Heart left ventricle (tissue), 13 donors: ENCODE results near the gene SLC6A20.

Experiments used
- CTCF ChIP-seq, 12 donors: fragments of 200-600 bp; sonication (generic) in 4 of 12; IDR thresholded peaks; one replicate each; pipeline versions ENCODE4 v1.5.0 to v1.8.0; 2018 to 2022; ENCODE audit warnings: antibody characterized with exemption in 12 of 12, mild to moderate bottlenecking in 5 of 12
- POLR2A ChIP-seq, 2 donors: fragments of 450-650 bp; IDR thresholded peaks; one replicate each; pipeline ENCODE4 v1.6.1; 2017; ENCODE audit warnings: antibody characterized with exemption in 2 of 2, mild to moderate bottlenecking in 2 of 2, moderate library complexity in 2 of 2
- donor health status: ischemic (EF 13 %, LVEDD 7.1; RV severe dilation, severe dysfunction).
- donor health status: DM: no; HTN: yes; CAD: no.
- donor health status: DM: no; HTN: no; CAD: no.
- donor health status: ischemic (EF 25% LVEDD 6.9; RV normal size, moderate dysfunction).
- donor health status: ischemic (EF 25% LVEDD 5.7; RV mildly dilated, moderate dysfunction).
- donor health status: ischemic (EF 35%, LVEDD 5.7; RV mildly dilated, moderate dysfunction).
- donor health status: nonischemic (EF 11% LVEDD 7.7; RV severe dilation, severe dysfunction).
- donor health status: DM: yes; HTN: yes; CAD: no.
- donor health status: PGD.
- donor health status: ischemic (EF 29% LVEDD 5.4; RV normal size, mild dysfunction).
- donor health status: nonischemic (EF 23%, LVEDD 6.1; RV moderate dilation, normal function).

GRCh38 chr3:45821127-45821526, 24.8 kb upstream of the SLC6A20 start:
- TF ChIP-seq CTCF (IDR thresholded peaks at IDR 0.05) = no peak
- TF ChIP-seq POLR2A (IDR thresholded peaks at IDR 0.05) = no peak
